GM12878 (cell line): ENCODE results near the gene RNF126. TPM values are rescaled to one million over a fixed set of nuclear protein-coding genes. Genes with fewer than 3 reads are reported as not detected.

Experiments used
- ATAC-seq: fragments of 200-7000 bp; cut with Tn5 transposase; 3 replicates; pipeline ENCODE4 v1.9.1; 2020; ENCODE audit warnings: mild to moderate bottlenecking, moderate library complexity
- BruUV-seq: library from RNA; stranded (reverse); fragments of 400-500 nt; replicated peaks from 2 replicates; lab custom pipeline; 2021; lab: Mats Ljungman, UMichigan
- CTCF ChIA-PET: fragments of 300-600 bp; sonication (Branson Sonifier 250); formaldehyde crosslinking; extraction: SDS; loops from one replicate; lab custom pipeline; 2021; ENCODE audit warnings: inconsistent platforms; lab: Yijun Ruan, JAX
- POLR2A ChIA-PET: fragments of 350-600 bp; formaldehyde crosslinking; extraction: SDS; loops from one replicate; lab custom pipeline; 2021; ENCODE audit warnings: inconsistent platforms; lab: Charles Lee
- RAD21 ChIA-PET: fragments of 300-600 bp; sonication (Branson Sonifier 250); formaldehyde crosslinking; loops from one replicate; lab custom pipeline; 2023; ENCODE audit warnings: antibody characterized with exemption; ENCODE audit not compliant: unreplicated experiment; lab: Charles Lee
- SMC1A ChIA-PET: fragments of 300-600 bp; sonication (Branson Sonifier 250); formaldehyde crosslinking; loops from one replicate; lab custom pipeline; 2023; ENCODE audit not compliant: unreplicated experiment, uncharacterized antibody; lab: Charles Lee
- DNase-seq: peaks from one replicate; pipeline ENCODE4 v3.0.0-alpha.2; 2011; ENCODE audit warnings: low read depth, low spot score
- FAIRE-seq: peaks from 3 replicates; lab custom pipeline; 2011; peaks lifted over from hg19 to GRCh38; lab: Jason Lieb, UNC
- H2AFZ ChIP-seq: 2 replicates; pipeline ENCODE4 v1.6.0; 2011; ENCODE audit warnings: low read depth, low read length, control low read depth; ENCODE audit not compliant: control insufficient read depth
- H3K27ac ChIP-seq: 2 replicates; pipeline ENCODE4 v1.5.1; 2011; ENCODE audit warnings: control low read depth; ENCODE audit not compliant: control insufficient read depth, insufficient read depth
- H3K27me3 ChIP-seq, 2 experiments: replicated peaks in 1 of 2; 2 replicates each; pipeline versions ENCODE4 v1.6.0 to v1.6.1; 2011; ENCODE audit warnings: low read length in 1 of 2; ENCODE audit not compliant: control insufficient read depth in 2 of 2, insufficient read depth in 2 of 2
- H3K36me3 ChIP-seq, 2 experiments: 2 replicates each; pipeline ENCODE4 v1.5.1; 2011; ENCODE audit warnings: low read length in 1 of 2; ENCODE audit not compliant: control insufficient read depth in 2 of 2, insufficient read depth in 2 of 2
- H3K4me1 ChIP-seq: 2 replicates; pipeline ENCODE4 v1.6.1; 2011; ENCODE audit warnings: mild to moderate bottlenecking, low read length, moderate library complexity, mixed read lengths; ENCODE audit not compliant: control insufficient read depth, insufficient read depth
- H3K4me2 ChIP-seq: 2 replicates; pipeline ENCODE4 v1.6.0; 2011; ENCODE audit warnings: control low read depth; ENCODE audit not compliant: control insufficient read depth, insufficient read depth
- H3K4me3 ChIP-seq: fragments of 200-600 bp; sonication (generic); 2 replicates; pipeline ENCODE4 v1.5.1; 2016
- H3K79me2 ChIP-seq: 2 replicates; pipeline ENCODE4 v1.6.0; 2011; ENCODE audit warnings: low read length; ENCODE audit not compliant: control insufficient read depth, insufficient read depth
- H3K9ac ChIP-seq: 2 replicates; pipeline ENCODE4 v1.8.0; 2011; ENCODE audit warnings: low read length, control low read depth, mixed read lengths; ENCODE audit not compliant: control insufficient read depth, insufficient read depth
- H3K9me3 ChIP-seq: replicated peaks from 3 replicates; pipeline ENCODE4 v1.5.1; 2011; ENCODE audit warnings: mild to moderate bottlenecking, low read length; ENCODE audit not compliant: control insufficient read depth, insufficient read depth
- H4K20me1 ChIP-seq: 2 replicates; pipeline ENCODE4 v1.6.0; 2011; ENCODE audit not compliant: control insufficient read depth, insufficient read depth
- IRF3 ChIP-seq: fragments of 450-650 bp; IDR thresholded peaks from 2 replicates; pipeline ENCODE4 v1.6.1; 2014; ENCODE audit warnings: mild to moderate bottlenecking
- MAX ChIP-seq: IDR thresholded peaks from 2 replicates; pipeline ENCODE4 v1.6.1; 2012; ENCODE audit warnings: low read depth, low read length, improper control_type of control experiment
- MEF2A ChIP-seq: IDR thresholded peaks from 2 replicates; pipeline ENCODE4 v1.6.1; 2011; ENCODE audit warnings: low read depth, mild to moderate bottlenecking, low read length, moderate library complexity; ENCODE audit not compliant: insufficient read depth
- MEF2B ChIP-seq: fragments of 450-650 bp; IDR thresholded peaks from 2 replicates; pipeline ENCODE4 v1.6.1; 2018; ENCODE audit warnings: mild to moderate bottlenecking, moderate library complexity; ENCODE audit not compliant: partially characterized antibody, poor library complexity, severe bottlenecking
- PAX8 ChIP-seq: fragments of 450-650 bp; IDR thresholded peaks from 2 replicates; pipeline ENCODE4 v1.6.1; 2017; ENCODE audit warnings: mild to moderate bottlenecking, moderate library complexity
- POLR2AphosphoS2 ChIP-seq: IDR thresholded peaks from 2 replicates; pipeline ENCODE4 v1.6.1; 2011; ENCODE audit warnings: low read depth, mild to moderate bottlenecking, low read length, improper control_type of control experiment, moderate library complexity
- RAD51 ChIP-seq: fragments of 450-650 bp; IDR thresholded peaks from 2 replicates; pipeline ENCODE4 v1.6.1; 2016; ENCODE audit warnings: moderate library complexity, mild to moderate bottlenecking, inconsistent platforms
- RB1 ChIP-seq: fragments of 450-650 bp; formaldehyde crosslinking; IDR thresholded peaks from 2 replicates; pipeline ENCODE4 v1.6.1; 2017; ENCODE audit warnings: mild to moderate bottlenecking, borderline replicate concordance
- RELA ChIP-seq: fragments of 450-650 bp; IDR thresholded peaks from 2 replicates; pipeline ENCODE4 v1.8.0; 2014; ENCODE audit warnings: borderline replicate concordance; ENCODE audit not compliant: partially characterized antibody
- SMAD5 ChIP-seq: IDR thresholded peaks from 2 replicates; pipeline ENCODE4 v1.6.1; 2016; ENCODE audit warnings: antibody characterized with exemption, low read depth
- TCF7 ChIP-seq: IDR thresholded peaks from 2 replicates; pipeline ENCODE4 v1.6.1; 2014; ENCODE audit warnings: antibody characterized with exemption, borderline replicate concordance
- ZBTB40 ChIP-seq: fragments of 450-650 bp; IDR thresholded peaks from 2 replicates; pipeline ENCODE4 v1.6.1; 2016; ENCODE audit warnings: mild to moderate bottlenecking, moderate library complexity, borderline replicate concordance
- WGBS: methylation state at CpG from one replicate; pipeline ENCODE4 v1.1.6; 2016; ENCODE audit warnings: low lambda C conversion rate; ENCODE audit not compliant: insufficient replicate concordance, insufficient coverage; ENCODE audit errors: missing lambda C conversion rate; 5-methylcytosine and 5-hydroxymethylcytosine counted together
- in situ Hi-C: fragments of 300-500 bp; cut with MboI; formaldehyde crosslinking; loops from 9 replicates; pipeline ENCODE4 v1.14.3; 2018; ENCODE audit warnings: mixed read lengths
- intact Hi-C: fragments of 100-400 bp; cut with micrococcal nuclease; formaldehyde crosslinking; loops from one replicate; pipeline ENCODE4 v1.14.2; 2022; ENCODE audit not compliant: unreplicated experiment
- polyA plus RNA-seq, 11 experiments: library from polyadenylated mRNA; depleted of rRNA in 4 of 11; unstranded in 6 of 11; stranded (reverse) in 5 of 11; fragments of >200 nt; fragmentation: Nextera tagmentation in 4 of 11; fragmentation: Illumina TruSeq in 1 of 11; extraction: Ambion mirVana in 4 of 11; extraction: Trizol in 1 of 11; gene quantifications; 1 replicate in 1 of 11; 2 replicates in 10 of 11; pipeline versions ENCODE4 v1.2.1 to v1.2.3, GENCODE V29; 2011 to 2016; ENCODE audit warnings: inconsistent platforms in 2 of 11, missing spikeins in 2 of 11, low read depth in 1 of 11
- total RNA-seq, 4 experiments: library from RNA; depleted of rRNA in 3 of 4; stranded (reverse); fragments of >200 nt in 3 of 4; fragmentation: Illumina TruSeq in 1 of 4; extraction: Trizol in 1 of 4; gene quantifications; 2 replicates each; pipeline versions ENCODE4 v1.2.1 to v1.2.3, GENCODE V29; 2013 to 2021
- TF ChIP-seq, protein P1 (sequence below): IDR thresholded peaks from 2 replicates; pipeline ENCODE4 v1.6.1; 2012; ENCODE audit warnings: mild to moderate bottlenecking, low read depth, low read length
- TF ChIP-seq, protein P2 (sequence below): IDR thresholded peaks from 2 replicates; pipeline ENCODE4 v1.6.1; 2012; ENCODE audit warnings: low read length, inconsistent platforms

RNF126 gene
- total and polyA plus RNA-seq, 10 of the 15 experiments (the other 5 are each of a cell fraction or from before 2014, with no cell fraction given): 0.45 to 100 (median 50.6) TPM

DNA sequence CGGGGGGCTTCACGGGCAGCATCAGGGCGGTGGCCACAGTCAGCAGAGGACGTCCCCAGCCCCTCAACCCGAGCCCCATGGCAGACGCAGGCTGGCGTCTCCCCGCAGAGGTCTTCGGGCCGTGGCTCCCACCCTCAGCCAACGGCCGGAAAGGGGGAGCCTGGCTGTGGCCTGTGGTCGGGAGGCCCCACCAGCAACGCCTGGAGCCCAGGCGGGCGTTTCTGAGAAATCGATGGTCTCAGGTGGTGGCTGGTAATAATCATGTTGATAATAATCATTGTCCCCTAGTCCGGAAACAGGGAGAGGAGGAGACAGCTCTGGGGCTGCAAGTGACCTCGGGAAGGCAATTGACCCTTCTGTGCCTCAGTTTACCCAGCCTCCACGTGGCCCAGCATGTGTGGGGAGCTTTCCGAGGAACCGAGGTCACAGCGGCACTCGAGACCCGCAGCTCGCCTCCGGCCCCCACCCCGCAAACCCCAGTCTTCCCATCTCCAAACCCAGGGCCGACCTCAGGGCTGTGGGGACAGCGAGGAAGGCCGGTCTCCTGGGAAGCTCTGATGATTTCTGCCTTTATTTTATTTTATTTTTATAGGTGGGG, 32.4 kb upstream of the RNF126 start, which contains the start of gene PRSS57:
TSS of gene PRSS57 (minus strand) at position 101 of the 598 bp plus-strand sequence. CDS start at position 79, 22 bp downstream.
- H3K36me3 ChIP-seq: no peaks in the 10 kb centered on the region
- ATAC-seq (no peak), DNase-seq (no peak), FAIRE-seq (no peak)
- H2AFZ ChIP-seq: no peak within 1 kb of the TSS
- intact Hi-C loops: no loop called here
- no peaks in the 10 kb centered on the region for H4K20me1 ChIP-seq
- no peak within 1 kb of the TSS for H3K4me2 ChIP-seq
- no peaks in the 10 kb centered on the region for H3K9me3 ChIP-seq
- POLR2A ChIA-PET: no interaction called here
- CTCF ChIA-PET: no interaction called here
- no peaks in the 10 kb centered on the region for H3K79me2 ChIP-seq
- H3K9ac ChIP-seq: no peak within 1 kb of the TSS
- 10% methylated on average over 29 of the region's 31 CpGs for WGBS
- no peak within 1 kb of the TSS for H3K27ac ChIP-seq
- no peaks in the 10 kb centered on the region for H3K4me1 ChIP-seq
- in situ Hi-C loops: no loop called here
- no TSS peak for BruUV-seq
- no peak within 1 kb of the TSS for H3K4me3 ChIP-seq
- RAD21 ChIA-PET: no interaction called here
- SMC1A ChIA-PET: no interaction called here
- no peaks in the 10 kb centered on the region; a peak in 3 of 4 replicates for H3K27me3 ChIP-seq
- TF ChIP-seq MEF2B: no peak
- TF ChIP-seq, protein P1, sequence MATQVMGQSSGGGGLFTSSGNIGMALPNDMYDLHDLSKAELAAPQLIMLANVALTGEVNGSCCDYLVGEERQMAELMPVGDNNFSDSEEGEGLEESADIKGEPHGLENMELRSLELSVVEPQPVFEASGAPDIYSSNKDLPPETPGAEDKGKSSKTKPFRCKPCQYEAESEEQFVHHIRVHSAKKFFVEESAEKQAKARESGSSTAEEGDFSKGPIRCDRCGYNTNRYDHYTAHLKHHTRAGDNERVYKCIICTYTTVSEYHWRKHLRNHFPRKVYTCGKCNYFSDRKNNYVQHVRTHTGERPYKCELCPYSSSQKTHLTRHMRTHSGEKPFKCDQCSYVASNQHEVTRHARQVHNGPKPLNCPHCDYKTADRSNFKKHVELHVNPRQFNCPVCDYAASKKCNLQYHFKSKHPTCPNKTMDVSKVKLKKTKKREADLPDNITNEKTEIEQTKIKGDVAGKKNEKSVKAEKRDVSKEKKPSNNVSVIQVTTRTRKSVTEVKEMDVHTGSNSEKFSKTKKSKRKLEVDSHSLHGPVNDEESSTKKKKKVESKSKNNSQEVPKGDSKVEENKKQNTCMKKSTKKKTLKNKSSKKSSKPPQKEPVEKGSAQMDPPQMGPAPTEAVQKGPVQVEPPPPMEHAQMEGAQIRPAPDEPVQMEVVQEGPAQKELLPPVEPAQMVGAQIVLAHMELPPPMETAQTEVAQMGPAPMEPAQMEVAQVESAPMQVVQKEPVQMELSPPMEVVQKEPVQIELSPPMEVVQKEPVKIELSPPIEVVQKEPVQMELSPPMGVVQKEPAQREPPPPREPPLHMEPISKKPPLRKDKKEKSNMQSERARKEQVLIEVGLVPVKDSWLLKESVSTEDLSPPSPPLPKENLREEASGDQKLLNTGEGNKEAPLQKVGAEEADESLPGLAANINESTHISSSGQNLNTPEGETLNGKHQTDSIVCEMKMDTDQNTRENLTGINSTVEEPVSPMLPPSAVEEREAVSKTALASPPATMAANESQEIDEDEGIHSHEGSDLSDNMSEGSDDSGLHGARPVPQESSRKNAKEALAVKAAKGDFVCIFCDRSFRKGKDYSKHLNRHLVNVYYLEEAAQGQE: no peak
- TF ChIP-seq POLR2AphosphoS2: no peak
- no peak for TF ChIP-seq TCF7
- TF ChIP-seq, protein P2, sequence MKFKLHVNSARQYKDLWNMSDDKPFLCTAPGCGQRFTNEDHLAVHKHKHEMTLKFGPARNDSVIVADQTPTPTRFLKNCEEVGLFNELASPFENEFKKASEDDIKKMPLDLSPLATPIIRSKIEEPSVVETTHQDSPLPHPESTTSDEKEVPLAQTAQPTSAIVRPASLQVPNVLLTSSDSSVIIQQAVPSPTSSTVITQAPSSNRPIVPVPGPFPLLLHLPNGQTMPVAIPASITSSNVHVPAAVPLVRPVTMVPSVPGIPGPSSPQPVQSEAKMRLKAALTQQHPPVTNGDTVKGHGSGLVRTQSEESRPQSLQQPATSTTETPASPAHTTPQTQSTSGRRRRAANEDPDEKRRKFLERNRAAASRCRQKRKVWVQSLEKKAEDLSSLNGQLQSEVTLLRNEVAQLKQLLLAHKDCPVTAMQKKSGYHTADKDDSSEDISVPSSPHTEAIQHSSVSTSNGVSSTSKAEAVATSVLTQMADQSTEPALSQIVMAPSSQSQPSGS: no peak
- TF ChIP-seq IRF3: no peak
- TF ChIP-seq RB1: no peak
- no peak for TF ChIP-seq PAX8
- no peak for TF ChIP-seq RAD51
- no peak for TF ChIP-seq SMAD5
- TF ChIP-seq RELA: no peak
- no peak for TF ChIP-seq MEF2A
- no peak for TF ChIP-seq ZBTB40
- no peak for TF ChIP-seq MAX
